Dermis microvascular lymphatic vessel endothelial cell (primary cell): ENCODE results near the gene ZDHHC7. TPM values are rescaled to one million over a fixed set of nuclear protein-coding genes. Genes with fewer than 3 reads are reported as not detected.
"Not testable (repeated sequence)": the region's sequence is repeated elsewhere in the genome, so short reads cannot be mapped to it uniquely, and the experiment has no call there.

Source experiments
- DNase-seq, 2 donors: peaks; one replicate each; pipeline versions ENCODE4 v3.0.0 to v3.0.0-alpha.2; 2010; ENCODE audit warnings: low read depth in 2 of 2
- total RNA-seq: library from RNA; depleted of rRNA; stranded (reverse); fragments of >200 nt; gene quantifications from 2 replicates; pipeline ENCODE4 v1.2.1, GENCODE V29; 2014

ZDHHC7 gene, protein sequence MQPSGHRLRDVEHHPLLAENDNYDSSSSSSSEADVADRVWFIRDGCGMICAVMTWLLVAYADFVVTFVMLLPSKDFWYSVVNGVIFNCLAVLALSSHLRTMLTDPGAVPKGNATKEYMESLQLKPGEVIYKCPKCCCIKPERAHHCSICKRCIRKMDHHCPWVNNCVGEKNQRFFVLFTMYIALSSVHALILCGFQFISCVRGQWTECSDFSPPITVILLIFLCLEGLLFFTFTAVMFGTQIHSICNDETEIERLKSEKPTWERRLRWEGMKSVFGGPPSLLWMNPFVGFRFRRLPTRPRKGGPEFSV
- 32.5 and 39.4 TPM in 2 replicates for total RNA-seq

DNA sequence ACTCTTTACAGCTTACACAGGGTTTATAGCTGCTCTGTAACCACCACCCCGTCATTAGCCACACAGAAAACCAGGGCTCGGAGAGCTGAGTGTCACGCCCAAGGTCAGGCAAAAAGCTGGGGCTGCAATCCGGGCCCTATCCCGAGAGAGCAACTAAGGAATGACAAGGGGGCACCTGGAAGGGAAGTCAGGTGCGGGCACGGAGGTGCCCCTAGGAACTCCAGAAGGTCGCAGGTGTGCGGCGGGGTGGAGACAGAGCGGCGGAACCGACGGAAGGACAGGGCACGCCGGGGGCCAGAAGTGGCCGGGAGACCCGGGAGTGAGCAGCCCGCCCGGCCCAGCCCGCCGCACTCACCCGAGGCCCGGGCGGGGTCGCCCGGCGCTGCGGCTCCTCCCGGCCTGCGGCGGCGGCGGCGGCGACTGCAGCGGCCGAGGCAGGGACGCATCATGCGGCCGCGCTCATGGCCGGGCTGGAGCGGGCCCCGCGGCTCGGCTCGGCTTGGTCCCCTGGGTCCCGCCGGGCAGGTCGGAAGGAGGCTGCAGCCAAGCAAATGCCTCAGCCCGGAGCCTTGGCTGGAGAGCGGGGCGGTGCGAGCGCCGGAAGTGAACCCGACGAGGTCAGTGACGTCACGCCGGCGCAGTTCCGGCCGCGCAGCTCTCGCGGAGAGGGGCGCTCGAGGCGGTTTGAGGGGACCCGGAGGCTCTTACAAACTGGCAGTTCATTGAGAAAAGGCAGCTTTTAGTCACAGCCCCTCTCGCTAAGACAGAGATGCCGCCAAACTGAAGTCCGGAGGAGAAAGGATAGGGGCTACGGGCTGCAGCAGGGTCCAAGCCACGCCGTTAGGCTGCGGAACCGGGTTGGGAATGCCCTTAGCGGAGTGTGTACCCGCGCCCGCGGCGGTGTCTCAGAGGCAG is at the start of gene ZDHHC7:
Gene ZDHHC7, minus strand, starts transcription at position 605 of the 915 bp plus-strand sequence. CDS start 20,917 bp downstream, outside the sequence.
- DNase-seq = peak; percentile 51 to 87

DNA sequence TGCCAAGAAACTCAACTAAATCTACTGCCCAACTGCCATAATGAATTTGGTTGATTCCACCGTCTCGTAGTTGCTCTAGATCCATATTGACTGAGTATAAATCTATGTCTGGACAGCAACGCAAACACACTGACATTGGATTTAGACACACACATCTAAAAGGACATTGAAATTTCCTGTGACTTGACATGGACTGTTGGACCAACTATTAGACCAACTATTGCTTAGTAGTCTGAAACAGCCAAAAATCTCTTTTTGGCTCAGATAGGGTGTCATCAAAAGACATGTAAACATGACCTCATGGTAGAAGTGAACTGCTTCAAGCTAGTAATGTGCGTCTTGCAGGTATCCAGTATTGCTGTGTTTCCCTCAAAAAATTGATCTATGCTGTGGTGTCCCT is 47.6 kb upstream of the ZDHHC7 start:
- no peak for DNase-seq

GRCh38 chr16:85057948-85058347 is 46.6 kb upstream of the ZDHHC7 start:
- no peak for DNase-seq

DNA sequence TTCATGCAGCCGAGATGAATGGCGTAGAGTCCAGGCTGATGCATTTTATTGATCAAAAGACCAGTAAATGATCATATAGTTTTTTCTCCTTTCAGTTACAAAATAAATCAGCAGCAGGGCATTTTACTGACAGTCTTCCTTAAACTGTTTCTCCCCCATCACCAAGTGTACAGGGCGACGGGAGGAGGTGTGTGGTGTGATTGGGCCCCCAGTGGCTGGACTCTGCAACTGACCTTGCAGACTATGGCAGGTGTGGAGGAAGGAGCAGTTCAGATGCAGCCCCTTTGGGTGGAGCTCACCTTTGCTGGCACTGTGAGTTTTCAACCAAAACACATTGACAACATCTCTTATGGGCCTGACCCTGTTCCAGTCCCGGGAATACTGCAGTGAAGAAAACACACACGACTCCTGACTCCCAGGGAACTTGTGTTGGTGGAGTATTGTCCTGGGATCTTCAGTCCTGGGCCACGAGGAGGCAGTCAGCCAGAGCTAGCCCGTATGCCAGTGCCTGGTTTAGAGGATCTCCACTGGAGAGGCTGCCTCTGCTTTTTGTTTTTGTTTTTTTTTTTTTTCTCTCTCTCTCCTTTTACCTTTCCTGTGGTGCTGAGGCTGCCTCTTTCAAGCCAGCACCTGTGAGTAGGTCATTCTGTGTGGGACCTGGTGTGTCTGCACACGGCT is 46.0 kb upstream of the ZDHHC7 start:
- DNase-seq = no peak

DNA sequence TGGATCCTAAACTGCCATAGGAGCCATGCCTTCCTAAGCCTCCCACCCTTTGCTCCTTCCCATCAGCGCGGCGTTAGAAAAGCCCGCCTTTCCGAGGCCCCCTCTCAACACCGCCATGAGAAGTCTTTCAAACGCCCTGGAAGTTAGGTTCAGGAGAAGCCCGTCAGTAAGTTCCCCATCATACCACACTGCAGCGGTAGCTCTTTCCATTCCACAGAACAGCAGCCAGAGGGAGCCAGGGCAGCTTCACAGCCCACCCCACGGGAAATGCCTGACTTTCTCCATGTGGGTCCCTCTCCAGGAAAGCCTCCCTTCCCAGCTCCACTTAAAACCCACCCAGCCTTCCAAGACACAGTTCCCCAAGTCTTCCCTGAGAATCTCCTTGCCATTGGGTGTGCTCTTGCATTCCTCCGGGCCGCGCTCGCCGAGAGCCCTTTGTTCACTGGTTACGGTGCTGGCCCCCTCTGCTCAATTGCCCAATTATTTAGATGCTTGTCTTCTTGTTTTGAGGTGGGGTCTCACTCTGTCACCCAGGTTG is 44.9 kb upstream of the ZDHHC7 start:
- peak in 1 of 2 donors; percentile 50 for DNase-seq

DNA sequence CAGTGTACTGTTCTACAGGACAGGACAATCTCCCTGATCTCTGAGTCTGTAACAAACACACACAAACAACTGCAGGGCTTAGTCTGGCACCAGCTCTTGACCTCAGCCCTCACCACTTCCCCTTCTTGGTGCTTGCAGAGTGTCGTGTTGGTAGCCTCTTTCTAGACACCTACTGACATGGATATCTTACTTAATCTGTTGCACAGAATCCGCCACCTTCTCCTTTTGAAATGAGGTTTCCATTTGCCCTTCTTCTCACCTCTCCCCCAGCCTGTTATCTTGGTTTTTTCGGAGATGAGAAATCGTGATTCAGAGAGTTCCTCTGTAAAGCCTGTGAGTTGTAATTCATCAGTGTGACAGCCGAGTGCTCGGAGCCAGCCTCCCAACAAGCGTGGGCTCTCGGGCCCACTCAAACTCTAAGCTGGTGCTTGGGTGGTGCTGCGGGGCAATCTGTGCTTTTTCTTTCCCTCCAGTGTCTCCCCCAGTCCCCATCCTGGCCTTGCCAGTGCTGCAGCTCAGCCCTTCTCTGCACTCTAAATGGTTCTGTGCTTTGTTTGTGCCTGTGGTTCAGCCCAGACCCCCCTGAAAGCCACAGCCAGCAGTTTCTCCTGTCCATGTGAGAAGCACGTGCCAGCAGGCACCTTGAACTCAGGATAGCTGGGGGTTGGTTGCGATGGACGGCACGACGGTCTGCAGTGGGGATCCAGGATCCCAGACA is 44.3 kb upstream of the ZDHHC7 start:
- peak; percentile 20 to 64 for DNase-seq

GRCh38 chr16:85054948-85055492 is 43.7 kb upstream of the ZDHHC7 start:
- no peak for DNase-seq

- not testable (repeated sequence) for DNase-seq
Observed at GRCh38 chr16:85054321-85054720, 43.0 kb upstream of the ZDHHC7 start.

DNA sequence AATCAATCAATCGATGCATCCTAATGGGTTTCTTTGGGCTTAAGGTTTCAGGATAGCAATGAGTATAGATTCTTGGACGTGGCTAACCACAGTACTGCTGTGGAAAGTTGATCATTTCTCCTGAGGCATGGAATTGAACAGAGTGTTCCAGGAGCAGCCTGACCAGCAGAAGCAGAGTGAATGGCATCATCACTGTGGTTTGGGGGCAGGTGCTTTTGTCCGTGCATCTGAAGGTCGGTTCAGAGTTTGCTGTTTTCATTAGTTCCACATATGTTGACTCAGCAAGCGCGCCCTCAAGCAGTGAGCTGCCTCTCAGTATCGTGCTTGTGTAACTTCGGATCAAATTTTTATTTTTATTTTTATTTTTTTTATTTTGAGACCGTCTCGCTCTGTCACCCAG is 41.2 kb upstream of the ZDHHC7 start:
- DNase-seq = no peak

DNA sequence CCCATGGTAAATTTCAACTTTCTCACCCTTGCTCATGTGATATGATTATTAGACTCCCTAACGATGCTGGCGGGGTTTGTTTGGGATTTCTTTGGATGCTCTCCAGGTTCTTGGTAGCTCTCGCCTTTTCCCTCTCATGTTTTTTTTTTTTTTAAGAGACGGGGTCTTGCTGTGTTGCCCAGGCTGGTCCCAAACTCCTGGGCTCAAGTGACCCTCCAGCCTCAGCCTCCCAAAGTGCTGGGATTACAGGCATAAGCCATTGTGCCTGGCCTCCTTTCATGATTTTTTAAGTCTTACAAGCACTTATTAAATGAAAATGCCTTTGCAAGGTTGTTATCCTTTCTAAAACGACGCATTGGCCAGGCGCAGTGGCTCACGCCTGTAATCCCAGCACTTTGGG is 40.3 kb upstream of the ZDHHC7 start:
- DNase-seq = no peak

DNA sequence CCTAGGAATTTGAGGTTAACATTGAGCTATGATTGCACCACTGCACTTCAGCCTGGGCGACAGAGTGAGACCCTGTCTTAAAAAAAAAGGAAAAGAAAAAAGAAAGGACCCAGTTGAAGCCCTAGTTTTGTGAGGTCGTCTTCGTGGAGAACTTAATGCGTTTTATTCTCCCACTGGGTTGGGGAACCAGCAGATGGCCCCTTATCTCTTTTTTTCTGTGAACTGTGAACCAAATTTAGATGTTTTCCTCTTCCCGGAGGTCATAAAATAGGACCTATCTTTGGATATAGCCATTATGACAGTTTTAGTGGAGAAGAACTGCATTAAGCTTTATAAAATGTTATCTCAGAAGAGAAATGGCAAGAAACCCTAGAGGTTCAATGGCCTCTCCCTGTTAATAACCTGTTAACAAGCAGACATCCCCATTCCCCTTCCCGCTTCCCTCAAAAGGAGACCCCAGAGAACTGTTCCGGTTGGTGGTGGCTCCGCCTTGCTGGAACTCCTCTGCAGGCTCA is 39.8 kb upstream of the ZDHHC7 start:
- no peak for DNase-seq

DNA sequence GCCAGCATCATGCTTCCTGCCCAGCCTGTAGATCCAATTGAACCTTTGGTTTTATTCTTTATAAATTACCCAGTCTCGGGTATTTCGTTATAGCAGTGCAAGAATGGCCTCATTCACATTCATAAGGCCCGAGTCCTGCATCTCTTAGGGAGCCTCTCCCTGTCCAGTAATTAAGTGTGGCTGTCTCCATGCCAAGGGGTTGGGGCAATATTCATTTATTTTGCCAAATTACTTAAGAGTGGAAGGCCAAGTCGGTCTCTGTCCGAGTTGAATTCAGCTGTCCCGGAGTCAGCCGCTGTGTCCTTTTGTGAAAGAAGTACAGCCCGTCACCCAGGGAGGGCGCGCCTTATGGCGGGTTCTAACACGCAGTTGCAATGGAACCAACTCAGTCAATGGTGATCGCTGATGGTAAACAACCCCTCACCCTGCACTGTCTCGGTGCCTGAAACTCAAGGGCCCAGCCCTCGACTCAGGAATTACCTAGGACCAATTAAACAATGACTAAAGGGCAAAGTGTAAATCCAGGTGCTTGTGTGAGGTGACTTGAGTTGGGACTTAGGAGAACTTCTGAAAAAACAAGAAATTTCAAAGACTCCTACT is 38.5 kb upstream of the ZDHHC7 start:
- no peak for DNase-seq

GRCh38 chr16:85048921-85049562 is 37.7 kb upstream of the ZDHHC7 start:
- DNase-seq = no peak

- no peak for DNase-seq
Observed at GRCh38 chr16:85047867-85048455, 36.6 kb upstream of the ZDHHC7 start.

DNA sequence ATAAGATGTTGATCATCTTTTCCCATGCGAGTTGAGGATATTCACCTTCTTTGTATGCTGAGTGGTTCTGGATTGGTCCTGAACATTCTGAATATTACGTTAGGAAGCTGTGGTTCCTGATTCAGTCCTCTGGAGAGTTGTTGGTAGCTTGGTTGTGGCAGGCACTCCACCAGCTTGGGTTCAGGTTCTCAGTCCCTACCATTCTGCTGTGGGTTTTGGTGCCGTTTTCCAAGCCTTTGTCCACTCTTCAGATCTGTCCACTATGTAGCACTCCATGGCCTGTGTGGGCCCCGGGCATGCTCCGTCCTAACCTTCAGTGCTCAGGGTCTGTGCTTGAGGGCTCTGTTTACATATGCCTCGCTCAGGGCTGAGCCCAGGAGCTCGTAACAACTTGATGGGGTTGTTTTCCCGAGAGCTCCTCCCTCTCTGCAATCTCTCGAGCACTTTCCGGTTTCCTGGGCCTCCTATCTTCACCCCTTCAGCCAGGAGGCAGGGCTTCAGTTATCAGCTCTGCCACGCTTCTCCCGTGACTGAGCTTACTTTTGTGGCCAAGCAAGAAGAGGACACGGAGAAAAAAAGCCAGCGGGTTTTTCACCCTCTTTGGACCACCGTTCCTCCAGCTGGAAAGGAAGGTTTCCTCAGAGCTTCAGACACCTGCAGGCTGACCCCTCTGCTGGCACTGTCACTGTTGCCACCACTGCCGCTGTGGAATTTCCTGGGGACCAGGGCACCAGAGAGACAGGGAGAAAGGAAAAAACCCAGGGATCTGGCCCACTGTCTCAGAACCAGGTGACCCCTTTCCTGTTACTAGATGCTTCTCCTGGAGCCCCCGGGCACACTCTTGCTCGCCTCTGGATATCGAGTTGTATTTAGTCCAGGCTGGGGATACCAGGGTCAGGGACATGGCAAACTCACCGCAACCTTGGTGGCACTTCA is 35.9 kb upstream of the ZDHHC7 start:
- no peak for DNase-seq

GRCh38 chr16:85046472-85046916 is 35.2 kb upstream of the ZDHHC7 start:
- DNase-seq = no peak

- DNase-seq = no peak
Observed at GRCh38 chr16:85045641-85046471, 34.5 kb upstream of the ZDHHC7 start.
